Stimulated activated naive CD8-positive, alpha-beta T cell treated with anti-CD3 and anti-CD28 coated beads, Interleukin-15, amount 100 ng/mL, for 72 hours (primary cell): ENCODE results near the gene ERBIN.
"Not testable (repeated sequence)": the region's sequence is repeated elsewhere in the genome, so short reads cannot be mapped to it uniquely, and the experiment has no call there.

Experiments
- ATAC-seq: fragments of 150-1000 bp; cut with Tn5 transposase; 2 replicates; pipeline ENCODE4 v1.10.0; 2021; ENCODE audit warnings: mild to moderate bottlenecking, moderate library complexity
- DNase-seq, 2 donors: peaks; one replicate each; pipeline ENCODE4 v3.0.0; 2021 to 2022
- H3K27ac Mint-ChIP-seq, 2 donors: one replicate each; pipeline ENCODE4 v1.8.0; 2022; ENCODE audit warnings: mild to moderate bottlenecking in 2 of 2, mixed read lengths in 2 of 2, moderate library complexity in 2 of 2
- H3K27me3 Mint-ChIP-seq: one replicate; pipeline ENCODE4 v1.8.0; 2022; ENCODE audit warnings: mixed read lengths
- H3K4me1 Mint-ChIP-seq: one replicate; pipeline ENCODE4 v1.8.0; 2022; ENCODE audit warnings: mild to moderate bottlenecking, mixed read lengths
- H3K4me3 Mint-ChIP-seq, 2 donors: one replicate each; pipeline ENCODE4 v1.8.0; 2022; ENCODE audit warnings: mild to moderate bottlenecking in 2 of 2, mixed read lengths in 2 of 2, moderate library complexity in 1 of 2
- H3K9me3 Mint-ChIP-seq, 2 donors: one replicate each; pipeline ENCODE4 v1.8.0; 2022; ENCODE audit warnings: mixed read lengths in 2 of 2

The ERBIN gene

GRCh38 chr5:65926276-65926783 is at the start of gene ERBIN:
Gene ERBIN, plus strand, starts transcription at chr5:65926575. Its CDS starts 66,144 bp downstream, at chr5:65992719.
- no peaks in the 10 kb centered on the region for H3K27me3 Mint-ChIP-seq

GRCh38 chr5:65876970-65877369 is 49.4 kb upstream of the ERBIN start:
- no peaks in the 10 kb centered on the region for H3K4me1 Mint-ChIP-seq
- H3K9me3 Mint-ChIP-seq, result peaks cover 13 to 16% of the 10 kb centered on the region in 2 donors
- no peaks in the 10 kb centered on the region for H3K27me3 Mint-ChIP-seq
- DNase-seq (no peak), ATAC-seq (no peak)
- peak overlapping the region in 1 of 2 donors; percentile 1 for H3K27ac Mint-ChIP-seq
- no peak overlapping the region for H3K4me3 Mint-ChIP-seq

More at GRCh38 chr5:65926276-65926783, at the start of gene ERBIN:
- peak; percentile 74 to 75 for DNase-seq
- ATAC-seq, result peak; percentile 49
- Mint-ChIP-seq H3K4me1 (peaks cover 37% of the 10 kb centered on the region), H3K27ac (peak within 1 kb of the TSS; percentile 97 to 98), H3K4me3 (peak within 1 kb of the TSS; percentile 95 to 98), H3K9me3 (no peaks in the 10 kb centered on the region)

GRCh38 chr5:65879668-65880256 is 46.6 kb upstream of the ERBIN start:
- not testable (repeated sequence) for H3K4me3 Mint-ChIP-seq, H3K27me3 Mint-ChIP-seq, H3K4me1 Mint-ChIP-seq, H3K27ac Mint-ChIP-seq, DNase-seq
- ATAC-seq, result peak; percentile 83
- H3K9me3 Mint-ChIP-seq, result peaks cover 13 to 15% of the 10 kb centered on the region in 2 donors

GRCh38 chr5:65880496-65881072 is 45.8 kb upstream of the ERBIN start:
- H3K27ac Mint-ChIP-seq, result no peak overlapping the region
- peaks cover 13 to 15% of the 10 kb centered on the region in 2 donors for H3K9me3 Mint-ChIP-seq
- H3K4me1 Mint-ChIP-seq, result no peaks in the 10 kb centered on the region
- DNase-seq (no peak), ATAC-seq (no peak)
- no peak overlapping the region for H3K4me3 Mint-ChIP-seq
- no peaks in the 10 kb centered on the region for H3K27me3 Mint-ChIP-seq

GRCh38 chr5:65882278-65882677 is 44.1 kb upstream of the ERBIN start:
- H3K4me3 Mint-ChIP-seq, result no peak overlapping the region
- ATAC-seq (no peak), DNase-seq (no peak)
- peaks cover 7 to 11% of the 10 kb centered on the region in 2 donors for H3K9me3 Mint-ChIP-seq
- H3K4me1 Mint-ChIP-seq, result no peaks in the 10 kb centered on the region
- H3K27ac Mint-ChIP-seq, result no peak overlapping the region
- H3K27me3 Mint-ChIP-seq, result no peaks in the 10 kb centered on the region

GRCh38 chr5:65883461-65883860 is 42.9 kb upstream of the ERBIN start:
- Mint-ChIP-seq H3K4me1 (no peaks in the 10 kb centered on the region), H3K4me3 (no peak overlapping the region), H3K9me3 (peaks cover 0 to 2% of the 10 kb centered on the region in 2 donors), H3K27ac (no peak overlapping the region), H3K27me3 (no peaks in the 10 kb centered on the region)
- ATAC-seq (no peak), DNase-seq (no peak)

- Mint-ChIP-seq H3K4me3 (no peak overlapping the region), H3K27me3 (no peaks in the 10 kb centered on the region), H3K27ac (no peak overlapping the region), H3K4me1 (no peaks in the 10 kb centered on the region), H3K9me3 (no peaks in the 10 kb centered on the region)
- DNase-seq (no peak), ATAC-seq (no peak)
These were observed 40.0 kb upstream of the ERBIN start for GRCh38 chr5:65886387-65886786.

- H3K27me3 Mint-ChIP-seq, DNase-seq, H3K4me3 Mint-ChIP-seq, H3K9me3 Mint-ChIP-seq, H3K4me1 Mint-ChIP-seq, ATAC-seq, H3K27ac Mint-ChIP-seq: not testable (repeated sequence)
These were observed 34.4 kb upstream of the ERBIN start for GRCh38 chr5:65892024-65892423.

GRCh38 chr5:65892801-65893200 is 33.6 kb upstream of the ERBIN start:
- Mint-ChIP-seq H3K27me3 (no peaks in the 10 kb centered on the region), H3K4me3 (no peak overlapping the region), H3K27ac (no peak overlapping the region), H3K4me1 (no peaks in the 10 kb centered on the region), H3K9me3 (no peaks in the 10 kb centered on the region)
- ATAC-seq (no peak), DNase-seq (no peak)

GRCh38 chr5:65893749-65894430 is 32.5 kb upstream of the ERBIN start:
- H3K4me3 Mint-ChIP-seq, result no peak overlapping the region
- no peak overlapping the region for H3K27ac Mint-ChIP-seq
- H3K4me1 Mint-ChIP-seq, result no peaks in the 10 kb centered on the region
- no peak for ATAC-seq
- no peak for DNase-seq
- H3K27me3 Mint-ChIP-seq, result no peaks in the 10 kb centered on the region
- no peaks in the 10 kb centered on the region for H3K9me3 Mint-ChIP-seq

- no peaks in the 10 kb centered on the region for H3K27me3 Mint-ChIP-seq
- ATAC-seq (no peak), DNase-seq (no peak)
- peaks cover 0 to 3% of the 10 kb centered on the region in 2 donors for H3K9me3 Mint-ChIP-seq
- H3K27ac Mint-ChIP-seq, result no peak overlapping the region
- no peaks in the 10 kb centered on the region for H3K4me1 Mint-ChIP-seq
- H3K4me3 Mint-ChIP-seq, result no peak overlapping the region
These were observed 30.5 kb upstream of the ERBIN start for GRCh38 chr5:65895891-65896290.

GRCh38 chr5:65900746-65901145 is 25.6 kb upstream of the ERBIN start:
- ATAC-seq (no peak), DNase-seq (no peak)
- Mint-ChIP-seq H3K27me3 (no peaks in the 10 kb centered on the region), H3K27ac (no peak overlapping the region), H3K9me3 (peaks cover 6 to 9% of the 10 kb centered on the region in 2 donors), H3K4me3 (no peak overlapping the region), H3K4me1 (peaks cover 13% of the 10 kb centered on the region)

- ATAC-seq (peak; percentile 28), DNase-seq (no peak)
- H3K9me3 Mint-ChIP-seq, result peaks cover 6 to 9% of the 10 kb centered on the region in 2 donors
- H3K27ac Mint-ChIP-seq, result peak overlapping the region; percentile 67 to 81
- no peak overlapping the region for H3K4me3 Mint-ChIP-seq
- peaks cover 13% of the 10 kb centered on the region for H3K4me1 Mint-ChIP-seq
- no peaks in the 10 kb centered on the region for H3K27me3 Mint-ChIP-seq
These were observed 24.3 kb upstream of the ERBIN start for GRCh38 chr5:65902104-65902503.

GRCh38 chr5:65903581-65903980 is 22.8 kb upstream of the ERBIN start:
- H3K4me1 Mint-ChIP-seq, result peaks cover 13% of the 10 kb centered on the region
- H3K4me3 Mint-ChIP-seq, result no peak overlapping the region
- H3K27me3 Mint-ChIP-seq, result no peaks in the 10 kb centered on the region
- no peak overlapping the region for H3K27ac Mint-ChIP-seq
- H3K9me3 Mint-ChIP-seq, result peaks cover 6 to 9% of the 10 kb centered on the region in 2 donors
- no peak for DNase-seq
- ATAC-seq, result no peak

- Mint-ChIP-seq H3K4me3 (no peak overlapping the region), H3K9me3 (peaks cover 0 to 9% of the 10 kb centered on the region in 2 donors), H3K27ac (no peak overlapping the region), H3K27me3 (no peaks in the 10 kb centered on the region), H3K4me1 (peaks cover 13% of the 10 kb centered on the region)
- DNase-seq (no peak), ATAC-seq (no peak)
These were observed 20.1 kb upstream of the ERBIN start for GRCh38 chr5:65906256-65906655.

GRCh38 chr5:65907135-65907534 is 19.2 kb upstream of the ERBIN start:
- peaks cover 0 to 1% of the 10 kb centered on the region in 2 donors for H3K9me3 Mint-ChIP-seq
- peaks cover 5% of the 10 kb centered on the region for H3K4me1 Mint-ChIP-seq
- no peaks in the 10 kb centered on the region for H3K27me3 Mint-ChIP-seq
- H3K27ac Mint-ChIP-seq, result peak overlapping the region in 1 of 2 donors; percentile 22
- H3K4me3 Mint-ChIP-seq, result no peak overlapping the region
- DNase-seq (no peak), ATAC-seq (no peak)
